HG02938 (cell line): ENCODE measurements around the gene DMRTB1.

Experiments used
- ATAC-seq: cut with Tn5 transposase; IDR thresholded peaks from one replicate; pipeline ENCODE4 v1.9.1; 2021; ENCODE audit warnings: mild to moderate bottlenecking, moderate library complexity; ENCODE audit not compliant: unreplicated experiment

The DMRTB1 gene

GRCh38 chr1:53462769-53463501 is 3.7 kb downstream of the DMRTB1 start:
- ATAC-seq, result no peak

GRCh38 chr1:53463961-53464899 is 5.0 kb downstream of the DMRTB1 start:
- no peak for ATAC-seq

- no peak for ATAC-seq
Observed at GRCh38 chr1:53465023-53465957, 6.1 kb downstream of the DMRTB1 start.

- no peak for ATAC-seq
Observed at GRCh38 chr1:53467391-53467790, 8.2 kb downstream of the DMRTB1 start.

DNA sequence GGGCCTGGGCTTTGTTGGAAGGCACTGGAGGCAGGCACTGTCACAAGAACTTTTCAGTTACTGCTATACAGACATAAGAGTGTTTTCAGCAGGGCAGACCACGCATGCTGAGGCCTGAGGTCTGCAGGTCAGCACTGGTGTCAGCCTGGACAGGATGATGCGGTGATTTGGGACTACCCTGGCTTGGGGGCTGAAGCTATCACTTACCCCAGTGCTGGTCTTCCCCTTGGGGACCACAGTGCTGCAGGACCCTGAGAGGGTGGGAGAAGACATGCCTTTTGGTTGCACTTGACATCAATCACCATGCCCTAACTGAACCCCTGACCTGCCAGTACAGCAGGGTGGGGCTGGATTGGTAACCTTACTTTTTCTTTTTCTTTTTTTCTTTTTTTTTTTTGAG is 9.2 kb downstream of the DMRTB1 start:
- ATAC-seq, result no peak

GRCh38 chr1:53469373-53469772 is 10.2 kb downstream of the DMRTB1 start:
- ATAC-seq, result no peak

GRCh38 chr1:53470155-53470554 is 11.0 kb downstream of the DMRTB1 start:
- no peak for ATAC-seq

- no peak for ATAC-seq
Observed at GRCh38 chr1:53470584-53470983, 11.4 kb downstream of the DMRTB1 start.

GRCh38 chr1:53471000-53471399 is 11.8 kb downstream of the DMRTB1 start:
- no peak for ATAC-seq

DNA sequence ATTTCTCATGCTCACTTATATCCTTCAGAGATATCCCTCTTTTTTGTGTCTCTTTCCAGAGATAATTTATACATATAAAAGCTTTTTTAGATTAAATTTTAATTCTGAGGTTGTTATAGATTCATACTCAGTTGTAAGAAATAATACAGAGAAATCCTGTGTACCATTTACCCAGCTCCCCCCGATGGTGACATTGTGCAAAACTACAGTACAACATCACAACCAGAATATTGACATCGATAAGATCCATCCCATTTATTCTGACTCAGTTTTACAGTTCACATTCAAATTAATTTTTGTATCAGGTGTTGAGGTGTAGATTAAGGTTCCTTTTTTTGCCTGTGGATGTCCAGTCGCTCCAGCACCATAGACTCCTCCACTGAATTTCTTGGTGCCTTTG is 14.3 kb downstream of the DMRTB1 start:
- ATAC-seq, result no peak

DNA sequence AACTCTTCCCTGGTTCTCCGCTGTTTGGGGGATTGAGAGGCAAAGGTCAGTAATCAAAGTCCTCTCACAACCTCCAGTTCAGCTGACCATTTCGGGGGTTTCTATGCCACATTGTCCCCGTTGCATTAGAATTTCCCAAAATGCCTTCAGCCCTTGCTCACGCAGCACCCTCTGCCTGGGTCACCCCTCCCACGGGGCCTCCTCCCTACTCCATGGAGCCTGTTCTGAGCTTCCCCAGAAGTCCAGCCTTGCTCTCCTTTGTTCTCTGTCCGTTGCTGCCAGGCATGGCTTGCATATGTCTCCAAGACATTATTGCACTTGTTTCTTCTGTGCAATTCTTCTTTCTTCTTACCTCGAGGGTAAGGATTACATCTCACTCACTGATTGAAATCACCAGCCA is 16.5 kb downstream of the DMRTB1 start:
- ATAC-seq, result no peak

GRCh38 chr1:53476579-53476978 is 17.4 kb downstream of the DMRTB1 start:
- ATAC-seq, result no peak

DNA sequence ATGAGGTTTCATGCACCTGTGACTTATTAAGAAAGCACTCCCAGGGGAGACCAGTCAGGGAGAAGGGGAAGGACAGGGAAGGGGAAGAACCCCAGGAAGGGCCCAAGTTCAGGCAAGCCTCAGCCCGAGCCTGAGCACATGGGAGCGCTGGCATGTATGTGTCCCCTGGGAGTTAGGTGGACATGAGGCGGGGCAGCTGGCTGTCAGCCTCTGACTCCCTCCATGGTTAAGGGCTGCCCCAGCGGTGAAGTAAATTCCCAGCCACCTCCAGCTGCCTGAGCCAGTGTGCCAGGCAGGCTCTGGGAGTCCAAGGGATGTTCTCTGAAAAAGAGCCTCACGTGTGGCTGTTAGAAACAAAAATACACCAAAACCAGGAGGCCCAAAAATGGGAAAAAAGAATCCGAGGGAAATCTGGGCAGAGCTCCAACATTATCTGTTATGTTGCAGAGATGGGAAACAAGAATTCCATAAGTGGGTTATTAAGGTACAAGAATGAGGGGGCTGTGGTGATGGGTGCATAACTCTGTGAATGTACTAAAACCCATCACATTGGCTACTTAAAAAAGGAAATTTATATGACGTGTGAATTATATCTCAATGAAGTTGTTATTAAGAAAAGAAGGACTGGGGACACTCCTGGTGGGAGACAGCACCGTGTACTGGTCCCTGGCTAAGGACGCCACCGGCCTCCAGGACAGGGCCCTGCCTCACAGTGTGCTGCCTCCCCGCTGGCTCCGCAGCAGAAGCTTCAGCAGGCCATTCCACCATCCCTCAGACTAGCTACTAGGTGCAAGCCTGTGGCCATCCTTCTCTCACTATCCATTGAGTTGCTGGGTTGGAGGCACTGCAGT is 18.7 kb downstream of the DMRTB1 start:
- no peak for ATAC-seq

GRCh38 chr1:53478502-53478818 is 19.3 kb downstream of the DMRTB1 start:
- no peak for ATAC-seq

DNA sequence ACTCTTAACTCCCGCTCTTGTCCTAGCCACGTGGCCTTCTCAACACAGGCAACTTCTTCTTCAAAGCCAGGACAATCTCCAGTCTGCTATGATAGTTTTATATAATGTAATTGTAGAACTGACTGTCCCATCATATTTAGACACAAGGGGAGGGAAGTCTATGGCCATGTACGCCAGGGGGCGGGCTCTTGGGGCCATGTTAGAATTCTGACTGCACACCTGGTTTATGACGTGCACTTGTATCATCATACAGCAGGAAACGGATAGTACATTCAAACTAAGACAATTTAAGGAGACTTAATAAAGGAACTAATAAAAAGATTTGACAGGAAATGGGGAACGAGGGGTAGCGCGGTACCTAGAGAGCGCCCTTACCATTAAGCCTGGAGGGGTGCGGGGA is 21.5 kb downstream of the DMRTB1 start:
- no peak for ATAC-seq

- ATAC-seq, result no peak
Observed at GRCh38 chr1:53481456-53481855, 22.3 kb downstream of the DMRTB1 start.

DNA sequence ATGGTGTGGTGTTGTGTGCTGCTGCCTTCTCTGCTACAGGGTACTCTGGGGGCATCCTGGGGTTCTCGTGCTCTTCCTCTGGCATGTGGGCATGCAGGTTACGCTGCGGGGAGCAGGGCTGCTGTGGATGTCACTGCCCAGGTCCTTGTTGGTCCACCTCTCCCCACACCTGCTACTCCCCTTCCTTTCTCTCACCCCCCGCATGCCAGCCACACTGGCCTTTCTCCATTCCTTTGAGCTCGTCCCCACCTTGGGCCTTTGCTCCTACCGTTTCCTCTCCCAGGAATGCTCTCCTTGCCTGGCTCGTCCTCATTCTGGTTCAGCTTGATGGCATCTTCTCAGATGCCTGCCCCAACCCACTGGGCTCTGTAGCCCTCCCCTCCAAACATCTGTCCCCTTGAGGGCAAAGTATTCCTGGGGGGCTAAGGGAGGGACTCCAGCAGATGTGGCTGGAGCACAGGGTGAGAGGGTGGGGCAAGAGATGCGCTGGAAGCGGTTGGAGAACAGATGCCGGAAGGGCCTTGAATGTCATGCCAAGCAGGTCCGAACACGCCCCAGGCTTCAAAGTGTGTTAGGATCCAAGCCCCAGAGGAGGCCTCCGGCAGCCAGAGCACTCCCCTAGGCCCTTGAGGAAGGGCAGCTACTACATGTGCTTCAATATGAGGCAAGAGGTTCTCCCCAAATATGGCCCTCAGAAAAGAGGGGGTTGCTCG is 23.4 kb downstream of the DMRTB1 start:
- no peak for ATAC-seq

- no peak for ATAC-seq
Observed at GRCh38 chr1:53483170-53483569, 24.0 kb downstream of the DMRTB1 start.

GRCh38 chr1:53483656-53484055 is 24.5 kb downstream of the DMRTB1 start:
- no peak for ATAC-seq
